Testis (tissue), 2 donors: ENCODE results near the gene ITPRIP.

ENCODE experiments used
- POLR2A ChIP-seq: fragments of 450-650 bp; IDR thresholded peaks from one replicate; pipeline ENCODE4 v1.6.1; 2017; ENCODE audit warnings: antibody characterized with exemption, mild to moderate bottlenecking, moderate library complexity
- TF ChIP-seq, protein P1 (sequence below), 3 experiments: fragments of 450-650 bp in 2 of 3; fragments of 200-600 bp in 1 of 3; sonication (generic) in 1 of 3; IDR thresholded peaks; one replicate each; pipeline ENCODE4 v1.5.1; 2016 to 2019; ENCODE audit warnings: antibody characterized with exemption in 3 of 3, mild to moderate bottlenecking in 2 of 3, moderate library complexity in 1 of 3

DNA sequence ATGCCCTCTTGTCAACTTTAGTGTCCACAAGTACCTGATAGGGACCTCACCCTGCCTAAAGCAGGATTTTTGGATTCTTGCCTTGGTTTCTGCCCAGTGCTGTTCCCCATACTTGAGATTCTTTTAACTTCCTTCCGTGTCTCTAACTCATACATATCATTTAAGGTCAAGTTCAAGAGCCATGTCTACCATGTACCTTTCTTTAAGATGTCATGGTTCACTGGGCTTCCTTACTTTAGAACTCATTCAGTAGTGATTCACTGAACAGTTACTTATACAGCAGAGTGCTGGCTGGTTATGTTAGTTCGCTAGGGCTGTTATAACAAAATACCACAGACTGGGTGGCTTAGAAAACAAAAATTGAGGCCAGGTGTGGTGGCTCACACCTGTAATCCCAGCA is 10.3 kb upstream of the ITPRIP start:
- TF ChIP-seq, protein P1, sequence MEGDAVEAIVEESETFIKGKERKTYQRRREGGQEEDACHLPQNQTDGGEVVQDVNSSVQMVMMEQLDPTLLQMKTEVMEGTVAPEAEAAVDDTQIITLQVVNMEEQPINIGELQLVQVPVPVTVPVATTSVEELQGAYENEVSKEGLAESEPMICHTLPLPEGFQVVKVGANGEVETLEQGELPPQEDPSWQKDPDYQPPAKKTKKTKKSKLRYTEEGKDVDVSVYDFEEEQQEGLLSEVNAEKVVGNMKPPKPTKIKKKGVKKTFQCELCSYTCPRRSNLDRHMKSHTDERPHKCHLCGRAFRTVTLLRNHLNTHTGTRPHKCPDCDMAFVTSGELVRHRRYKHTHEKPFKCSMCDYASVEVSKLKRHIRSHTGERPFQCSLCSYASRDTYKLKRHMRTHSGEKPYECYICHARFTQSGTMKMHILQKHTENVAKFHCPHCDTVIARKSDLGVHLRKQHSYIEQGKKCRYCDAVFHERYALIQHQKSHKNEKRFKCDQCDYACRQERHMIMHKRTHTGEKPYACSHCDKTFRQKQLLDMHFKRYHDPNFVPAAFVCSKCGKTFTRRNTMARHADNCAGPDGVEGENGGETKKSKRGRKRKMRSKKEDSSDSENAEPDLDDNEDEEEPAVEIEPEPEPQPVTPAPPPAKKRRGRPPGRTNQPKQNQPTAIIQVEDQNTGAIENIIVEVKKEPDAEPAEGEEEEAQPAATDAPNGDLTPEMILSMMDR (IDR thresholded peaks at IDR 0.05): no peak
- TF ChIP-seq POLR2A: no peak
